ENCODE measurements around the gene TRMU.

DNA sequence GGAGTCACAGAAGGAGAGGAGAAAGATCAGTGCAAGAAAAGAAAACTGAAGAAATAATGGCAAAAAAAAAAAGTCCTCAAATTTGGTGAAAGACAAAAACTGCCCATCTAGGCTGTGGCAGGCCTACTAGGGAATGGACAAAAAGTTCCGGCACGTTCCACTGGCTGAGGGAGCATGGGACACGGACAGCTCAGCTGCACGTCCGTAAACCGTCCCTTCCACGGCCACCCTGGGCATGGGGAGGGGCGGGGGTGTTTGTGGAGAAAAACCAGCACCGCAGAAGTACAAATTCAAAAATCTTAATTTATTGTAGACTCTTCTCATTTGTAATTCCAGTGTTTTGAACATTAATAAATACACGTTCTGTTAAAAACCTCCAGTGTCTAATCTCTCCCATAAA is 25.4 kb downstream of the TRMU start:
- TF ChIP-seq JUN (IDR thresholded peaks at IDR 0.05; ENCODE audit: borderline replicate concordance, insufficient read depth, insufficient read length, low read depth) (no peak), POLR2A (IDR thresholded peaks at IDR 0.05; ENCODE audit: low read depth, low read length) (no peak), POLR2AphosphoS5 (IDR thresholded peaks at IDR 0.05; ENCODE audit: insufficient read depth, low read depth, low read length) (no peak)
- TF ChIP-seq, protein P1, sequence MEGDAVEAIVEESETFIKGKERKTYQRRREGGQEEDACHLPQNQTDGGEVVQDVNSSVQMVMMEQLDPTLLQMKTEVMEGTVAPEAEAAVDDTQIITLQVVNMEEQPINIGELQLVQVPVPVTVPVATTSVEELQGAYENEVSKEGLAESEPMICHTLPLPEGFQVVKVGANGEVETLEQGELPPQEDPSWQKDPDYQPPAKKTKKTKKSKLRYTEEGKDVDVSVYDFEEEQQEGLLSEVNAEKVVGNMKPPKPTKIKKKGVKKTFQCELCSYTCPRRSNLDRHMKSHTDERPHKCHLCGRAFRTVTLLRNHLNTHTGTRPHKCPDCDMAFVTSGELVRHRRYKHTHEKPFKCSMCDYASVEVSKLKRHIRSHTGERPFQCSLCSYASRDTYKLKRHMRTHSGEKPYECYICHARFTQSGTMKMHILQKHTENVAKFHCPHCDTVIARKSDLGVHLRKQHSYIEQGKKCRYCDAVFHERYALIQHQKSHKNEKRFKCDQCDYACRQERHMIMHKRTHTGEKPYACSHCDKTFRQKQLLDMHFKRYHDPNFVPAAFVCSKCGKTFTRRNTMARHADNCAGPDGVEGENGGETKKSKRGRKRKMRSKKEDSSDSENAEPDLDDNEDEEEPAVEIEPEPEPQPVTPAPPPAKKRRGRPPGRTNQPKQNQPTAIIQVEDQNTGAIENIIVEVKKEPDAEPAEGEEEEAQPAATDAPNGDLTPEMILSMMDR (IDR thresholded peaks at IDR 0.05; ENCODE audit: extremely low read depth in 1 of 2, insufficient read depth in 1 of 2, low read depth in 1 of 2, low read length in 2 of 2): no peak

All from endothelial cell of umbilical vein (primary cell).